Natural killer cell (primary cell): ENCODE data around the gene SCYL1. TPM values are rescaled to one million over a fixed set of nuclear protein-coding genes. Genes with fewer than 3 reads are reported as not detected.

Source experiments
- ATAC-seq, 3 donors: fragments of 150-1000 bp in 2 of 3; fragments of 200-7000 bp in 1 of 3; cut with Tn5 transposase; 1 replicate in 1 of 3; 2 replicates in 2 of 3; pipeline ENCODE4 v1.10.0; 2021; ENCODE audit warnings: mild to moderate bottlenecking in 2 of 3, moderate library complexity in 2 of 3
- DNase-seq, 2 donors: peaks; one replicate each; pipeline versions ENCODE4 v3.0.0 to v3.0.0-alpha.2; 2013 to 2021; ENCODE audit warnings: mixed read lengths in 1 of 2
- H3K27ac ChIP-seq: one replicate; pipeline ENCODE4 v1.5.1; 2013; ENCODE audit warnings: mild to moderate bottlenecking, low read length
- H3K27me3 ChIP-seq: one replicate; pipeline ENCODE4 v1.6.1; 2013; ENCODE audit warnings: low read length; ENCODE audit not compliant: control insufficient read depth, insufficient read depth
- H3K36me3 ChIP-seq: one replicate; pipeline ENCODE4 v1.6.1; 2013; ENCODE audit warnings: low read length; ENCODE audit not compliant: control insufficient read depth, insufficient read depth
- H3K4me1 ChIP-seq: one replicate; pipeline ENCODE4 v1.6.1; 2013; ENCODE audit warnings: low read length; ENCODE audit not compliant: control insufficient read depth, insufficient read depth
- H3K4me3 ChIP-seq: one replicate; pipeline ENCODE4 v1.5.1; 2013; ENCODE audit warnings: low read length
- H3K9me3 ChIP-seq: one replicate; pipeline ENCODE4 v1.6.1; 2013; ENCODE audit warnings: low read length; ENCODE audit not compliant: control insufficient read depth, insufficient read depth
- H3K27ac Mint-ChIP-seq, 2 donors: one replicate each; pipeline ENCODE4 v1.8.0; 2022; ENCODE audit warnings: mild to moderate bottlenecking in 2 of 2, mixed read lengths in 2 of 2, moderate library complexity in 1 of 2
- H3K27me3 Mint-ChIP-seq, 2 donors: one replicate each; pipeline ENCODE4 v1.8.0; 2022; ENCODE audit warnings: low read depth in 2 of 2, mixed read lengths in 2 of 2
- H3K36me3 Mint-ChIP-seq: one replicate; pipeline ENCODE4 v1.8.0; 2022; ENCODE audit warnings: mixed read lengths
- H3K4me1 Mint-ChIP-seq, 2 donors: one replicate each; pipeline ENCODE4 v1.8.0; 2022; ENCODE audit warnings: mixed read lengths in 2 of 2
- H3K4me3 Mint-ChIP-seq: one replicate; pipeline ENCODE4 v1.8.0; 2022; ENCODE audit warnings: mild to moderate bottlenecking, moderate library complexity, mixed read lengths
- H3K9me3 Mint-ChIP-seq, 2 donors: one replicate each; pipeline ENCODE4 v1.8.0; 2022; ENCODE audit warnings: mixed read lengths in 2 of 2
- WGBS: methylation state at CpG from one replicate; pipeline ENCODE4 v1.1.7; 2013; ENCODE audit warnings: missing lambda C conversion rate; ENCODE audit not compliant: insufficient coverage; 5-methylcytosine and 5-hydroxymethylcytosine counted together
- intact Hi-C: fragments of 100-400 bp; cut with micrococcal nuclease; formaldehyde crosslinking; loops from one replicate; pipeline ENCODE4 v1.14.2; 2022
- total RNA-seq, 4 donors: library from RNA; stranded (reverse); fragments of 120-200 nt in 1 of 4; gene quantifications; one replicate each; pipeline versions ENCODE4 v1.2.3 to v1.2.4, GENCODE V29; 2013 to 2022
- TF ChIP-seq, protein P1 (sequence below): fragments of 200-600 bp; IDR thresholded peaks from one replicate; pipeline ENCODE4 v1.8.0; 2022; ENCODE audit warnings: antibody characterized with exemption

Gene SCYL1
- total RNA-seq, 3 donors from 2014 or later (not counting 1 experiment from before 2014, with no cell fraction given), result 61.7 to 79.9 (median 71.3) TPM

DNA sequence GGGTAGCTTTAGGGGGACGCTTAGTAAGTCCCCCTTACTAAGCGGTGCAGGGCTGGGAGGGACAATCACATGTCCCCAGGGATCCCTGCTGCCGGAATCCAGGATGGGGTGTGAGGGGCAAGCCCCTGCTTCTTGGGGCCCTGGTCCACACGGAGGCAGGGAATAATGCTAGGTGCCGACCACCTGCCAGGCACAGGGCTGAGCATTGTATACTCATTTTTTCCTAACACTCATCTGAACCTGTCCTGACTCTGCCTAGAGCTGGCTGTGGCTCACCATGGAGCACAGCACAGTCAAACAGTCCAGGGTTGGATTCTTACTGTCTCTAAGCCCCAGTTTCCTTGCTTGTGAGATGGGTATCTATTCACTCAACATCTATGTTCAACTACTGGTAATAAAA is 34.7 kb downstream of the SCYL1 start:
- Mint-ChIP-seq H3K4me1 (peaks cover 21 to 47% of the 10 kb centered on the region in 2 donors), H3K36me3 (no peaks in the 10 kb centered on the region), H3K27ac (peak overlapping the region; percentile 71 to 95), H3K27me3 (no peaks in the 10 kb centered on the region), H3K4me3 (no peak overlapping the region), H3K9me3 (no peaks in the 10 kb centered on the region)
- no peak for DNase-seq
- Histone ChIP-seq H3K9me3 (no peaks in the 10 kb centered on the region), H3K27ac (no peak overlapping the region), H3K4me1 (peaks cover 55% of the 10 kb centered on the region), H3K27me3 (no peaks in the 10 kb centered on the region), H3K4me3 (no peak overlapping the region), H3K36me3 (no peaks in the 10 kb centered on the region)
- no peak for ATAC-seq
- 95% methylated on average over 5 of the region's 5 CpGs for whole genome bisulfite sequencing
- intact Hi-C loops, result no loop called here
- TF ChIP-seq, protein P1, sequence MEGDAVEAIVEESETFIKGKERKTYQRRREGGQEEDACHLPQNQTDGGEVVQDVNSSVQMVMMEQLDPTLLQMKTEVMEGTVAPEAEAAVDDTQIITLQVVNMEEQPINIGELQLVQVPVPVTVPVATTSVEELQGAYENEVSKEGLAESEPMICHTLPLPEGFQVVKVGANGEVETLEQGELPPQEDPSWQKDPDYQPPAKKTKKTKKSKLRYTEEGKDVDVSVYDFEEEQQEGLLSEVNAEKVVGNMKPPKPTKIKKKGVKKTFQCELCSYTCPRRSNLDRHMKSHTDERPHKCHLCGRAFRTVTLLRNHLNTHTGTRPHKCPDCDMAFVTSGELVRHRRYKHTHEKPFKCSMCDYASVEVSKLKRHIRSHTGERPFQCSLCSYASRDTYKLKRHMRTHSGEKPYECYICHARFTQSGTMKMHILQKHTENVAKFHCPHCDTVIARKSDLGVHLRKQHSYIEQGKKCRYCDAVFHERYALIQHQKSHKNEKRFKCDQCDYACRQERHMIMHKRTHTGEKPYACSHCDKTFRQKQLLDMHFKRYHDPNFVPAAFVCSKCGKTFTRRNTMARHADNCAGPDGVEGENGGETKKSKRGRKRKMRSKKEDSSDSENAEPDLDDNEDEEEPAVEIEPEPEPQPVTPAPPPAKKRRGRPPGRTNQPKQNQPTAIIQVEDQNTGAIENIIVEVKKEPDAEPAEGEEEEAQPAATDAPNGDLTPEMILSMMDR, result no peak

DNA sequence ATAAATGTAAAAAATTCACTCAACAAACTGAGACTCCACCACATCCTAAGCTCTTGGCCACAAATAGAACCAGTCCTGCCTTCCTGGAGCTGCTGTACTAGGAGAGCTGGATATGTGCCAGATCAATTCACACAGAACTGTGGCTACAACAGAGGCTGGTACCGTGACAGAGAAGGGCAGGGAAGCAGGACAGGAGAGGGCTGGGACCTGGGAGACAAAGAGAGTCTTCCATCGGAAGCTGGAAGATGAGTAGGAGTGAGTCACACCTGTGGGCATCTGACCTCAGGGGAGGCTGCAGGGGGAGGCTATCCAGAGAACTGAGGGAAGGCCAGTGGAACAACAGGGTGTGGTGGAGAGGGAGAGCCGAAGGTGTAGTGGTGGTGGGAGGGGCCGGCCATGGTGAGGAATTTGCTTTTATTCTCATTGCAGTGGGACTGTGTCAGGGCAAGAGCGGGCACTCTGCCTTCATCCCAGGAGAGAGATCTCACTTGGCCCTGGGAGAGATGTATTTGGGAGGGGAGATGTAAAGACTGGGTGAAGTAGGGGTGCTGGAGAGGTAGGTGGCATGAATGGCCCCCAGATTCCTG is 35.2 kb downstream of the SCYL1 start:
- TF ChIP-seq, protein P1, result no peak
- H3K27me3 ChIP-seq, result no peaks in the 10 kb centered on the region
- Mint-ChIP-seq H3K4me3 (no peak overlapping the region), H3K27ac (peak overlapping the region; percentile 57 to 95), H3K36me3 (no peaks in the 10 kb centered on the region), H3K9me3 (no peaks in the 10 kb centered on the region), H3K27me3 (no peaks in the 10 kb centered on the region), H3K4me1 (peaks cover 20 to 46% of the 10 kb centered on the region in 2 donors)
- DNase-seq, result no peak
- no peaks in the 10 kb centered on the region for H3K36me3 ChIP-seq
- H3K4me3 ChIP-seq, result no peak overlapping the region
- intact Hi-C loops, result no loop called here
- no peaks in the 10 kb centered on the region for H3K9me3 ChIP-seq
- H3K4me1 ChIP-seq, result peaks cover 55% of the 10 kb centered on the region
- no peak overlapping the region for H3K27ac ChIP-seq
- ATAC-seq, result no peak
- WGBS, result 92% methylated on average over 5 of the region's 5 CpGs

DNA sequence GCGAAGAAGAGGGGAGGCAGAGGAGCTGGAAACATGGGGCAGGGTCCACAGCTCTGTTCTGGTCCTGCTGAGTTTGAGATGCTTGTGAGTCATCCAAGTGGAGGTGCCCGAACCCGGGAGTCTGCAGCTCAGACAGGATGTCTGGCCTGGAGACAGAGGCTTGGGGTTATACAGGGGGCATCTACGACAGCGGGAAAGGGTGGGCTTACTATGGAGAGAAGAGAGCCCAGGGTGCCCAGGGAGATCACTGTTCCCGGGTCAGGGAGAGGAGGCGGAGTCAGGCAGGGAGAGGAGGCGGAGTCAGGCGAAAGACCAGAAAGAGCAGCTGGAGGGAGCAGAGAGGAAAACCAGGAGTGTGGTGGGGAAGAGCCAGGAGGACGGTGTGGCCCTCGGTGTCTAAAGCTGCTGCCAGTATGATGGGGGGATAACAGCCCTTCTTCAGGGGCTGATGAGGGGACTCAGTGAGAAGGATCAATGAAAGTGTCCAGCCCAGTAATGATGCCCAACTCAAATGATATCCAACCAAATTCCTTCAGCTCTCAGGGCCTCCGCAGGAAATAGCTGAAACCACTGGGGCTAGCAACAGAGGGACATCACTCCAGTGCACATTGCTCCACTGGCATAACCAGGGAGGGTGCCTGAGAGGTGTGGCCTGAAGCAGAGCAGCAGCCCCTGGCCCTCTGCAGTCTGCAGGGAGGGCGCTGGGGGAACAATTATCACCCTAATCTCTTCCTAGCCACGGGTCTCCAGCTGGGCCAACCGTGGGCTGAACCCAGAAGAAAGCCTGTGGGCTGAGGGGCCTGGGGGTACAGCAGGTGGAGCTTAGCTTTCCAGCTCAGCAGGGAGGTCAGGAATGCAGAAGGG is 35.9 kb downstream of the SCYL1 start:
- H3K27me3 Mint-ChIP-seq, result no peaks in the 10 kb centered on the region
- H3K4me1 Mint-ChIP-seq, result peaks cover 21 to 46% of the 10 kb centered on the region in 2 donors
- H3K9me3 Mint-ChIP-seq, result no peaks in the 10 kb centered on the region
- H3K36me3 ChIP-seq, result no peaks in the 10 kb centered on the region
- intact Hi-C loops, result no loop called here
- DNase-seq (no peak), ATAC-seq (no peak)
- no peak overlapping the region for H3K4me3 ChIP-seq
- H3K27ac Mint-ChIP-seq, result peak overlapping the region; percentile 57 to 95
- H3K27ac ChIP-seq, result no peak overlapping the region
- TF ChIP-seq, protein P1, result no peak
- H3K4me3 Mint-ChIP-seq, result no peak overlapping the region
- no peaks in the 10 kb centered on the region for H3K9me3 ChIP-seq
- peaks cover 55% of the 10 kb centered on the region for H3K4me1 ChIP-seq
- WGBS, result 70% methylated on average over 14 of the region's 15 CpGs
- no peaks in the 10 kb centered on the region for H3K27me3 ChIP-seq
- H3K36me3 Mint-ChIP-seq, result no peaks in the 10 kb centered on the region
